GM18870 (cell line): ENCODE data around the gene PYGO2.

ENCODE experiments used
- ATAC-seq: cut with Tn5 transposase; IDR thresholded peaks from one replicate; pipeline ENCODE4 v1.9.1; 2021; ENCODE audit warnings: moderate library complexity; ENCODE audit not compliant: unreplicated experiment

The PYGO2 gene

GRCh38 chr1:154945962-154946850 lies 15.4 kb downstream of the PYGO2 start:
- no peak for ATAC-seq

GRCh38 chr1:154945160-154945961 lies 16.2 kb downstream of the PYGO2 start:
- no peak for ATAC-seq

- ATAC-seq, result no peak
These were observed 17.0 kb downstream of the PYGO2 start for GRCh38 chr1:154944401-154945159.

- ATAC-seq, result no peak
These were observed 17.8 kb downstream of the PYGO2 start for GRCh38 chr1:154943649-154944400.

DNA sequence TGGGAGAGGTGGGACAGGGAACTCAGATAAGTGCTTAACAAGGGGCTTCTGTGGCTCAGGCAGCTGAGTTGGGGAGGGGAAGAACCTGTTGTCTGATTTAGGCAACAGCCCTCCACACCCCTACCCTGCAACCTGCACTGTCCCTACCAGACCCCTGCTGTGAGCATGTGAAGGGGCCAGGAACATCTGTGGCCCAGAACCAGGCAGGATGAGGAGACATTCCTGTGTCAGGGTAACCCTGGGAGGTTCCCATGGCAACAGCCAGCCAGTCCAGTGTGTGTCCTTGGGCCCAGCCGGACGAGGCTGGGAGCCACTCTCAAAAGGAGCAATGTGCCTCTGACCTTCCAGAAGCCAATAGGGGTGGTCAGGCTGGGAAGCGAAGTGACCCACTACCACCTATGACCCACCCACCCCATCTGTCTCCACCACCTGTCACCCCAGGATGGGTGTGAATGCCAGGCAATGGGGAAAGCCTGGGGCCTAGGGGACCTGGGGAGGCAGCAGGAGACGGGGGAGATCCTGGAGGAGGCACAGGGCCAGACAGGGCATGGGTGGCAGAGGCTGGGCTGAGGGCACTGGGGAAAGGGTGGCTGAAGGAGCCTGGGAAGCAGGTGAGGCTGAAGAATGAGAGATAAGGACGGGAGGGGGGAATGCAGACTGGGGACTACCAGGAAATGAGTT lies 20.1 kb downstream of the PYGO2 start:
- ATAC-seq, result no peak

DNA sequence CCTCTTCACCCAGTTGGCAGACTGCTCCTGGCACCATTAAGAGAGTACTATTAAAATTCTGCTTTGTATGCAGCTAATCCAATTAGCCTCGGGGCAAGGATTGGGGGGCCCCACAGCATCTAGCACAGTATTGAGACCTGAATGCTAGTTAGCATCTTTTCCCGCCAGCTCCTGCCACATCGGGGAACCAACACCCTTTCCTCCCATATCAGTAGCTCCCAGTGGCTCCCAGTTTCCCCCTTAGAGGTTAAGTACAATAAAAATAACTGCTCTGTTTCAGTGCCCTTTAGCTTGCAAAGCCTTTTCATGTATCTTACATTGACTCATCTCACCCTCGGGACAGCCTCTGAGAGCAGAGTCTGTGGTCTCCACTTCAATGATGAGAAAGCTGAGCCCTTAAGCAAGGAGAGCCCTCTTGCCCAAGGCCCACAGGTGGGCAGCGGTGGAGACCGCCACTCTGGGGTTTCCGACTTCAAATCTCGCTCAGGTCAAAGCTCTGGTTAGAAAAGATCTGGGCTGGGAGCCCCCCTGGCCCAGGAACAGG lies 20.9 kb downstream of the PYGO2 start:
- ATAC-seq, result no peak

DNA sequence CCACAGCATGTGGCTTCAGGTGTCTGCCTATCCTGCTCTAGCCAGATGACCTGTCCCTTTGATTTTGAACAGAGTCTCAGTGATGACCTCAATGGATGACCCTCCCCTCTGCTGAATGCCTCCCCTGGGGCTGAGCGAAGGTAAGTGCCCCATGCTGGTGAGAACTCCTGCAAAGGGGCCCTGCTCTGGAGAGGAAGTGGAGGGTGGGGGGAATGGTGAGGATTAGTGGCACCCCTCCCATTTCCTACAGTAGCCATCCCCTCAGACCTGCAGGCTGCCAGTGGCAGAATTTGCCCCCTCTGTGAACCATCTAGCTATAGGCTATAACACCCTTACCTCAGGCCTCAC lies 21.4 kb downstream of the PYGO2 start:
- ATAC-seq, result no peak

- ATAC-seq, result no peak
These were observed 22.8 kb downstream of the PYGO2 start for GRCh38 chr1:154938604-154939399.

GRCh38 chr1:154937988-154938386 lies 23.6 kb downstream of the PYGO2 start:
- ATAC-seq, result no peak

GRCh38 chr1:154937085-154937987 lies 24.2 kb downstream of the PYGO2 start:
- peak; percentile 42 for ATAC-seq

GRCh38 chr1:154936555-154937084 lies 25.0 kb downstream of the PYGO2 start, which contains the start of gene PMVK:
Gene PMVK, minus strand, starts transcription at chr1:154936719. Its CDS starts 34 bp downstream, at chr1:154936685.
- ATAC-seq, result peak; percentile 56

- ATAC-seq, result no peak
These were observed 25.6 kb downstream of the PYGO2 start for GRCh38 chr1:154935749-154936554.

DNA sequence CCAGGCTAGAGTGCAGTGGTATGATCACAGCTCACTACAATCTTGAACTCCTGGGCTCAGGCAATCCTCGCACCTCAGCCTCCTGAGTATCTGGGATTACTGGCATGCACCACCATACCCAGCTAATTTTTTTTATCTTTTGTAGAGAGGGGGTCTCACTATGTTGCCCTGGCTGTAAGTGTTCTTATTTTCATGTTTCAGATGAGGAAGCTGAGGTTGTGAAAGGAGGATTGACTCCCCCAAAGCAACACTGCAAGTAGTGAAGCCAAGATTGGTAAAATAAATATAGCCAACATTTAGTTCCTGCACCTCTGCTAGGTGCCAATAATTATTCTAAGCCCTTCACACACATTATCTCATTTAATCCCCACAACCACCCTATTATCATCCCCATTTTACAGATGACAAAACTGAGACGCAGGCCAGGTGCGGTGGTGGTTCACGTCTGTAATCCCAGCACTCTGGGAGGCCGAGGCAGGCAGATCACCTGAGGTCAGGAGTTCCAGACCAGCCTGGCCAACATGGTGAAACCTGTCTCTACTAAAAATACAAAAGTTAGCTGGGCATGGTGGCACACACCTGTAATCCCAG lies 27.1 kb downstream of the PYGO2 start:
- ATAC-seq, result no peak

- no peak for ATAC-seq
These were observed 29.6 kb downstream of the PYGO2 start for GRCh38 chr1:154931940-154932487.

DNA sequence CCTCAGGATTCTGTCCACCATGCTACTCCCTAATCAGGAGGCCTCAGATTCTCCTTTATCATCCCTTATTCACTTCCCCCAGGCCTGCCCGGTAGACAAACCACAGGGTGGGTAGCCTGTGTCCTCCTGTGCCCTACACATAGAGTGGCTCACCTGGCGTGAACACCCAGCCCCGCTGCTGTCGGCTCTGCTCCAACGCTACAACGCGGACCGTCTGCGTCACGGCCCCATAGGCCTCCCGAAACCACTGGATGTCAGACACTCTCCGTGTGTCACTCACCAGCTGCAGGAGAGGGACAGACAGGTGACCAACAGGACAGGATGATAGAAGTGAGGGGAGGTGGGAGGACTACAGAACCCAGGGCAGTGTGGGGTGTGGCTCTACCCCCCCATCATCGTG lies 35.4 kb downstream of the PYGO2 start:
- no peak for ATAC-seq
